Measurements from ENCODE around the gene OR2D3.

DNA sequence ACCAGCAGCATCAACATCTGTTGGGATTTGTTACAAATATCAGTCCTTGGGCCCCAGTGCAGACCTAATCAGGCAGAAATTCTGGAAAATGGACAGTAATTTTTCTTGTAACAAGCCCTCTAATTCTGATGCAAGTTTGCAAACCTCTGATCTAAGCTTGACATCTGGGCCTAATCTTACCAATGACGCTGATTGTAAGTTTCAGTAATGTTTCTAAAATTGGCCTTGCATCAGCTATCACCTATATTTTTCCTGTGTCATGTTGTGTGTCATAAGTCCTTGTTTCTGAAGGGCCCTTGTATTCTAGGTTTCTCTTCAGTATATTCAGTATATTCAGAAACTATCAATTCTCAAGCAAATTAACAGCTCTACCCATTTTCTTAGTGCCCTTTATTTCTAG is 41.9 kb downstream of the OR2D3 start:
- TF ChIP-seq, protein P1, sequence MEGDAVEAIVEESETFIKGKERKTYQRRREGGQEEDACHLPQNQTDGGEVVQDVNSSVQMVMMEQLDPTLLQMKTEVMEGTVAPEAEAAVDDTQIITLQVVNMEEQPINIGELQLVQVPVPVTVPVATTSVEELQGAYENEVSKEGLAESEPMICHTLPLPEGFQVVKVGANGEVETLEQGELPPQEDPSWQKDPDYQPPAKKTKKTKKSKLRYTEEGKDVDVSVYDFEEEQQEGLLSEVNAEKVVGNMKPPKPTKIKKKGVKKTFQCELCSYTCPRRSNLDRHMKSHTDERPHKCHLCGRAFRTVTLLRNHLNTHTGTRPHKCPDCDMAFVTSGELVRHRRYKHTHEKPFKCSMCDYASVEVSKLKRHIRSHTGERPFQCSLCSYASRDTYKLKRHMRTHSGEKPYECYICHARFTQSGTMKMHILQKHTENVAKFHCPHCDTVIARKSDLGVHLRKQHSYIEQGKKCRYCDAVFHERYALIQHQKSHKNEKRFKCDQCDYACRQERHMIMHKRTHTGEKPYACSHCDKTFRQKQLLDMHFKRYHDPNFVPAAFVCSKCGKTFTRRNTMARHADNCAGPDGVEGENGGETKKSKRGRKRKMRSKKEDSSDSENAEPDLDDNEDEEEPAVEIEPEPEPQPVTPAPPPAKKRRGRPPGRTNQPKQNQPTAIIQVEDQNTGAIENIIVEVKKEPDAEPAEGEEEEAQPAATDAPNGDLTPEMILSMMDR (IDR thresholded peaks at IDR 0.05) = no peak
- TF ChIP-seq POLR2A (IDR thresholded peaks at IDR 0.05) = no peak

Measured in adrenal gland (tissue), 5 donors.